ENCODE data around the gene SFMBT1.

DNA sequence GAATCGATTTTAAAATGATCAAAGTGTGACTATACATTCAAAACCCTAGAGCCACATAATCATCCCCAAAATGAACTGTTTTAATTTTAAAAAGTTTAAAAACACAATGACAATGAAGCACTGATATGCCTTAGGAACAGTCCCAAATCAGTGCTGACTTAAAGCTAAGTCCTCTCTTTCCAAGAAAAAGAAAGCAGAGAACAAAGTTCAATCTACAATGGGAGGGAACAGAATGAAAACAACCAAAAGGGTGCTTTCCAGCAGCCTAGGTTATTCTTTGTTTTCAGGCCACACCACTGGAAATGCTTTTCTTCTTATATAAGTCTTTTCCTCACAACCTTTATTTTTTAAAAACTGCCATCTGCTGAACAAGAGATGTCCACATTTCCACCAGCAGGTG lies 141.3 kb downstream of the SFMBT1 start:
- TF ChIP-seq, protein P1, sequence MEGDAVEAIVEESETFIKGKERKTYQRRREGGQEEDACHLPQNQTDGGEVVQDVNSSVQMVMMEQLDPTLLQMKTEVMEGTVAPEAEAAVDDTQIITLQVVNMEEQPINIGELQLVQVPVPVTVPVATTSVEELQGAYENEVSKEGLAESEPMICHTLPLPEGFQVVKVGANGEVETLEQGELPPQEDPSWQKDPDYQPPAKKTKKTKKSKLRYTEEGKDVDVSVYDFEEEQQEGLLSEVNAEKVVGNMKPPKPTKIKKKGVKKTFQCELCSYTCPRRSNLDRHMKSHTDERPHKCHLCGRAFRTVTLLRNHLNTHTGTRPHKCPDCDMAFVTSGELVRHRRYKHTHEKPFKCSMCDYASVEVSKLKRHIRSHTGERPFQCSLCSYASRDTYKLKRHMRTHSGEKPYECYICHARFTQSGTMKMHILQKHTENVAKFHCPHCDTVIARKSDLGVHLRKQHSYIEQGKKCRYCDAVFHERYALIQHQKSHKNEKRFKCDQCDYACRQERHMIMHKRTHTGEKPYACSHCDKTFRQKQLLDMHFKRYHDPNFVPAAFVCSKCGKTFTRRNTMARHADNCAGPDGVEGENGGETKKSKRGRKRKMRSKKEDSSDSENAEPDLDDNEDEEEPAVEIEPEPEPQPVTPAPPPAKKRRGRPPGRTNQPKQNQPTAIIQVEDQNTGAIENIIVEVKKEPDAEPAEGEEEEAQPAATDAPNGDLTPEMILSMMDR (IDR thresholded peaks at IDR 0.05) = no peak
- TF ChIP-seq POLR2A (IDR thresholded peaks at IDR 0.05) = no peak
